ENCODE measurements around the gene ARSB. TPM values are rescaled to one million over a fixed set of nuclear protein-coding genes. Genes with fewer than 3 reads are reported as not detected.

Gene ARSB
- total RNA-seq, 1 donor from 2014 or later, result 14.3 TPM

- TF ChIP-seq, protein P1, sequence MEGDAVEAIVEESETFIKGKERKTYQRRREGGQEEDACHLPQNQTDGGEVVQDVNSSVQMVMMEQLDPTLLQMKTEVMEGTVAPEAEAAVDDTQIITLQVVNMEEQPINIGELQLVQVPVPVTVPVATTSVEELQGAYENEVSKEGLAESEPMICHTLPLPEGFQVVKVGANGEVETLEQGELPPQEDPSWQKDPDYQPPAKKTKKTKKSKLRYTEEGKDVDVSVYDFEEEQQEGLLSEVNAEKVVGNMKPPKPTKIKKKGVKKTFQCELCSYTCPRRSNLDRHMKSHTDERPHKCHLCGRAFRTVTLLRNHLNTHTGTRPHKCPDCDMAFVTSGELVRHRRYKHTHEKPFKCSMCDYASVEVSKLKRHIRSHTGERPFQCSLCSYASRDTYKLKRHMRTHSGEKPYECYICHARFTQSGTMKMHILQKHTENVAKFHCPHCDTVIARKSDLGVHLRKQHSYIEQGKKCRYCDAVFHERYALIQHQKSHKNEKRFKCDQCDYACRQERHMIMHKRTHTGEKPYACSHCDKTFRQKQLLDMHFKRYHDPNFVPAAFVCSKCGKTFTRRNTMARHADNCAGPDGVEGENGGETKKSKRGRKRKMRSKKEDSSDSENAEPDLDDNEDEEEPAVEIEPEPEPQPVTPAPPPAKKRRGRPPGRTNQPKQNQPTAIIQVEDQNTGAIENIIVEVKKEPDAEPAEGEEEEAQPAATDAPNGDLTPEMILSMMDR (IDR thresholded peaks at IDR 0.05; ENCODE audit: borderline replicate concordance), result no peak
- Histone ChIP-seq H3K27ac (replicated peaks) (no peak overlapping the region), H3K4me1 (no peaks in the 10 kb centered on the region), H3K36me3 (no peaks in the 10 kb centered on the region), H3K4me3 (no peak overlapping the region), H3K9me3 (replicated peaks) (no peaks in the 10 kb centered on the region), H3K27me3 (ENCODE audit: low read depth) (peaks cover 5% of the 10 kb centered on the region)
- intact Hi-C loops (cut with micrococcal nuclease), result no loop called here
- no peak for DNase-seq
Measured at GRCh38 chr5:79007872-79008271, 22.8 kb upstream of the ARSB start.

DNA sequence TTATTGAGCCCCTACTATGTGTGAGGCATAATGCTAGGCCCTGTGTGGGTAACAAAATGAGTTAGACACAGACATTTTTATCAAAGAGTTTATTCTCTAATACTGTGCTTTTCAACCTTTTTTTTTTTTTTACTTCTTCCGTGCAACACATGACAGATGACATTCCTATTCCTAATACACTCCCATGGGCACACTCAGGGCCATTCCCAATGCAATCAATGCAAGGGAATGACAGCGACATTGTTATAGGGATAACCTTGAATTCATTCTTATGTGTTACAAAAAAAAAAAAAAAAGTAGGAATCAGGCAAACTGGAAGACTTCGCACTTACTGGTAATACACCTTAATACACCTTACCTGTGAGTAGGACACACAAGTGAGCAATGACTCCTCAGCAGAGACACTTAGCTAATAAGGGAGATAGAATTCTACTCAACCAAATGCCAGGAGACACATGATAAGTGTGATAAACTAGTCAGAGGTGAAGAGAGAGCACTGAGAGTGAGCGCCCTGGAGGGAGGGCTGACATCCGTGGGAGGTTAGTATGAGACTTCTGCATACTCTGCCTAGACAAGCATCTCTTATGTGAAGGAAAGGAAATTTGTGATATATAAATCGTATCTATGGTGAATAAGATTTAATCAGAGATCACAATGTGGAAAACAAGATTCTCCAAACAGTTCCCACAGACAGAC lies 21.0 kb upstream of the ARSB start:
- Histone ChIP-seq H3K4me1 (no peaks in the 10 kb centered on the region), H3K9me3 (replicated peaks) (no peaks in the 10 kb centered on the region), H3K4me3 (no peak overlapping the region), H3K36me3 (no peaks in the 10 kb centered on the region), H3K27me3 (ENCODE audit: low read depth) (peaks cover 5% of the 10 kb centered on the region), H3K27ac (replicated peaks) (no peak overlapping the region)
- intact Hi-C loops (cut with micrococcal nuclease), result no loop called here
- no peak for DNase-seq
- TF ChIP-seq, protein P1 (IDR thresholded peaks at IDR 0.05; ENCODE audit: borderline replicate concordance), result no peak

GRCh38 chr5:79005151-79005550 lies 20.0 kb upstream of the ARSB start:
- no peaks in the 10 kb centered on the region for H3K36me3 ChIP-seq
- no peak overlapping the region for H3K27ac ChIP-seq (replicated peaks)
- TF ChIP-seq, protein P1 (IDR thresholded peaks at IDR 0.05; ENCODE audit: borderline replicate concordance), result no peak
- DNase-seq, result no peak
- H3K27me3 ChIP-seq (ENCODE audit: low read depth), result peaks cover 5% of the 10 kb centered on the region
- no peaks in the 10 kb centered on the region for H3K4me1 ChIP-seq
- no peaks in the 10 kb centered on the region for H3K9me3 ChIP-seq (replicated peaks)
- intact Hi-C loops (cut with micrococcal nuclease), result no loop called here
- no peak overlapping the region for H3K4me3 ChIP-seq

DNA sequence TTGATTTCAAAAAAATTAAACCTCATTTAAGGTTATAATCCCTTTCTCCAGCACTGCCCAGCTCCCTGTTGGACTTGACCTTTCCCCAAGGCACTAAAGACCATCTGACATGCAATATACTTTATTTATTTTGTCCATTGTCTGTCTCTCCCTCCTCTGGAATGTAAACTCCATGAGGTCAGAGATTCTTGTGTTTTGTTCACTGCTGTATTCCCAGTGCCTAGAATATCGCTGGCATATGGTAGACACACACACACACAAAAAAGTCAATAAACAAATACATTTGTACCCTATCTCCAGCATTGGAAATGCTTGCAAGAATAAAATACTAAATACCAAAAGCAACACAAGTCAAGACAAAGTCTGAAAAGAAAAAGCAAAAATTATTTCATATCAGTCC lies 17.3 kb upstream of the ARSB start:
- H3K4me3 ChIP-seq, result no peak overlapping the region
- no peak for DNase-seq
- TF ChIP-seq, protein P1 (IDR thresholded peaks at IDR 0.05; ENCODE audit: borderline replicate concordance), result no peak
- no peaks in the 10 kb centered on the region for H3K9me3 ChIP-seq (replicated peaks)
- H3K36me3 ChIP-seq, result no peaks in the 10 kb centered on the region
- intact Hi-C loops (cut with micrococcal nuclease), result no loop called here
- H3K27me3 ChIP-seq (ENCODE audit: low read depth), result peaks cover 5% of the 10 kb centered on the region
- H3K27ac ChIP-seq (replicated peaks), result no peak overlapping the region
- no peaks in the 10 kb centered on the region for H3K4me1 ChIP-seq

- Histone ChIP-seq H3K9me3 (replicated peaks) (no peaks in the 10 kb centered on the region), H3K27ac (replicated peaks) (no peak overlapping the region), H3K36me3 (no peaks in the 10 kb centered on the region), H3K4me3 (no peak overlapping the region), H3K4me1 (no peaks in the 10 kb centered on the region), H3K27me3 (ENCODE audit: low read depth) (peaks cover 5% of the 10 kb centered on the region)
- intact Hi-C loops (cut with micrococcal nuclease), result no loop called here
- TF ChIP-seq, protein P1 (IDR thresholded peaks at IDR 0.05; ENCODE audit: borderline replicate concordance), result no peak
- no peak for DNase-seq
Measured at GRCh38 chr5:79001471-79001870, 16.4 kb upstream of the ARSB start.

Data from left ventricle myocardium inferior (tissue), 1 donor.